GM20431 (cell line): Measurements from ENCODE around the gene TGDS.

Experiments
- in situ Hi-C: fragments of 300-500 bp; cut with MseI, MboI; formaldehyde crosslinking; loops from one replicate; pipeline ENCODE4 v1.15.0; 2020; ENCODE audit warnings: low sequenced_read_pairs; ENCODE audit not compliant: unreplicated experiment

TGDS gene

DNA sequence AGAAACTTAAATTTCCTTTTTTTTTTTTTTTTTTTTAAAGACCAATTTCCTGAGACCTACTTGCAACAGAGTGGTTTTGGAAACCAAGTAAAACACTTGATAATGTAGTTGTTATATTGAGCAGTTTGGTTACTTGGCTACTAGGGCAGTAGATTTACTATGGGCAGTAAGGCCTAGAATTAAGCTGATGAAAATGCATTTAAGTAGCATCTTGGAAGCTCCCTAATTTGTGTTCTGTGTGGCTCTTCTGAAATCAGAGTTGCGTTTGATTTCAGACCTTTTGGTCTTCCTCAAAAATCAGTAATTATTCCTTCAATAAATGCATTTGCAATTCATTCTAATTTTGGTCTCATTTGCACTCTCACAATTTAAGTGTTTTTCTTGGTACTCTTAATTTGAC is 6.5 kb upstream of the TGDS start:
- in situ Hi-C loops = loop anchor here (25.0 kb wide), 1 partner anchor 165 kb away; no protein-coding TSS in a partner anchor

DNA sequence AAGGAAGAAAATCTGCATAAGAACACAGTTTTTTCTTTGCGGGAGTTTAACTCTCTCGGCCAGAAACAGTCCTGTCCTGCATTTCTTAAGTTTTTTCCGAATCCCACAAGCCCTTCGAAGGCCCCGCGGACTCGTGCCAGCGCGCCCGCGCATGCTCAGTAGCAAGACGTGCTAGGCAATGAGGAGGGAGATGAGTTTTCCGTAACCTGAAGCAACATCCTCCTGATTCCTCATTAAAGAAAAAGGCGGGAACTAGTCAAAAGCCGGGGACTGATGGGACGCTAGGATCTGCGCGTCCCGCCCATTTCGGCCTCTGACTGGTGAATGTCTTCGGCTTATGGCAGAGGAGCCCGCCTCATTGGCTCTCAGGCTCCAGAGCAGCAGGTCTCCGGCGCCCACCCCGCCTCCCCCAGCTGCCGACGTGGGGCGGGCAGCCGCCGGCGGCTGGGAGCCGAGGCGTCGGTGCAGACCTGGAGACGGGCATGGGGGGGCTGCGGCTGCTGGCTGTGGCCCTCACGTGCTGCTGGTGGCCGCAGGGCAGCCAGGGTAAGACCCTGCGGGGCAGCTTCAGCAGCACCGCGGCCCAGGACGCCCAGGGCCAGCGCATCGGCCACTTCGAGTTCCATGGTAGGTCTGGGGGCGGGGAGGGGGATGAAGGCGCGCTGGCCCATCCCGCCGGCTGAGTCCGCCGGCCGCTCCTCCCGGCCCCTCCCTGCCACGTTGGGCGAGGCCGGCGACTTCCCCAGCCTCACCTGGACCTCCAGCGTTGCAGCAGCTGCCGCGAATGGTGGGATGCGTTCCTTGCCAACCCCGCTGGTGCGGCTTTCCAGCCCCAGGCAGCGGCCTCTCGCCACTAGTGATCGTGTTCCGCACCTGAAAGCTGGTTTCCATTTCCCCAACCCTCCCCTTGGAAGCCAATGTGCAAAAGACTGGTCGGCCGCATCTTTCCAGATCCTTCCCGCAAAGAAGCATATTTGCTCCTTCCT is 5.8 kb upstream of the TGDS start, which contains the start of gene GPR180:
GPR180 (plus strand) TSS at position 412 of the 986 bp plus-strand sequence; CDS start at position 483, 71 bp downstream.
- in situ Hi-C loops = loop anchor here (25.0 kb wide), 1 partner anchor 164 kb away; no protein-coding TSS in a partner anchor

DNA sequence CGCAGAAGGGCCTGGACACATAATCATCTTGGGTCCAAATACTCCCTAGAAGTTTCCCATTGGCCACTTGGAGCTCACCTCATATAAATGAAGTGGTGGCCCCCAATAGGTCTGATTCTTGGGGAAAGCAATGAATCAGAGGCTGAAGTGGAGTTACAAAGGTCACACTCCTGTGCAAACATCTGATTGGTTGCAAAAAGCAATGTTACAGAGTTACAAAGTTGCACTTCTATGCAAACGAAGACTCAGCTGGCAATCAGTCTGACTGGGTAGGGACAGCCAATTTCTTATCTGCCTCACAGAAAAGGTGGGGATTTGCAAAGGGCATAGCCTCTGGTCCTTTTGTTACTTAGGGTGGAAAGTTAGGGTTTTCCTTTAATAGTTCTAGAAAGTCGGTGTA is 3.9 kb upstream of the TGDS start:
- in situ Hi-C loops = loop anchor here (25.0 kb wide), 1 partner anchor 163 kb away; no protein-coding TSS in a partner anchor

DNA sequence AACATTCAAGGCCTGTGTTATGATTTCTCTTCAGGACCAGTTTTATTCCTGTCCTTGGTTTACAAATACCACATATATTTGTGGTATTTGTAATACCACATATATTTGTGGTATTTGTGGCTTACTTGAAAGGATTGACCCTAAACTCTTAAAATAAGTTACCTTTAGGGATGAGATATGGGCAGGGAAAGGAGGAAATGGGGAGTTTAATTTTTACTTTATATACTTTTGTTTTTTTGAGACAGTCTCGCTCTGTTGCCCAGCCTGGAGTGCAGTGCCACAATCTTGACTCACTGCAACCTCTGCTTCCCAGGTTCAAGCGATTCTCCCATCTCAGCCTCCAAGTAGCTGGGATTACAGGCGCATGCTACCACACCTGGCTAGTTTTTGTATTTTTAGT is 2.3 kb upstream of the TGDS start:
- in situ Hi-C loops = no loop called here

DNA sequence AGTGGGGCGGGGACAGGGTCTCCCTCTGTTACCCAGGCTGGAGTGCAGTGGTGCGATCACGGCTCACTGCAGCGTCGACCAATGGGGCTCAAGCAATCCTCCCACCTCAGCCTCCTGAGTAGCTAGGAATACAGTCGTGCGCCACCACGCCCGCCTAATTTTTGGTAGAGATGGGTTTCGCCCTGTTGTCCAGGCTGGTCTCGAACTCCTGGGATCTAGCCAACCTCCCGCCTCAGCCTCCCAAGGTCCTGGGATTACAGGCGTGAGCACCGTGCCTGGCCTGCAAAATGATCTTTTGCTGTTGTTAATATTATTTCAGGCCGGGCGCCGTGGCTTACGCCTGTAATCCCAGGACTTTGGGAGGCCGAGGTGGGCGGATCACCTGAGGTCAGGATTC is 621 bp upstream of the TGDS start:
- in situ Hi-C loops = no loop called here

DNA sequence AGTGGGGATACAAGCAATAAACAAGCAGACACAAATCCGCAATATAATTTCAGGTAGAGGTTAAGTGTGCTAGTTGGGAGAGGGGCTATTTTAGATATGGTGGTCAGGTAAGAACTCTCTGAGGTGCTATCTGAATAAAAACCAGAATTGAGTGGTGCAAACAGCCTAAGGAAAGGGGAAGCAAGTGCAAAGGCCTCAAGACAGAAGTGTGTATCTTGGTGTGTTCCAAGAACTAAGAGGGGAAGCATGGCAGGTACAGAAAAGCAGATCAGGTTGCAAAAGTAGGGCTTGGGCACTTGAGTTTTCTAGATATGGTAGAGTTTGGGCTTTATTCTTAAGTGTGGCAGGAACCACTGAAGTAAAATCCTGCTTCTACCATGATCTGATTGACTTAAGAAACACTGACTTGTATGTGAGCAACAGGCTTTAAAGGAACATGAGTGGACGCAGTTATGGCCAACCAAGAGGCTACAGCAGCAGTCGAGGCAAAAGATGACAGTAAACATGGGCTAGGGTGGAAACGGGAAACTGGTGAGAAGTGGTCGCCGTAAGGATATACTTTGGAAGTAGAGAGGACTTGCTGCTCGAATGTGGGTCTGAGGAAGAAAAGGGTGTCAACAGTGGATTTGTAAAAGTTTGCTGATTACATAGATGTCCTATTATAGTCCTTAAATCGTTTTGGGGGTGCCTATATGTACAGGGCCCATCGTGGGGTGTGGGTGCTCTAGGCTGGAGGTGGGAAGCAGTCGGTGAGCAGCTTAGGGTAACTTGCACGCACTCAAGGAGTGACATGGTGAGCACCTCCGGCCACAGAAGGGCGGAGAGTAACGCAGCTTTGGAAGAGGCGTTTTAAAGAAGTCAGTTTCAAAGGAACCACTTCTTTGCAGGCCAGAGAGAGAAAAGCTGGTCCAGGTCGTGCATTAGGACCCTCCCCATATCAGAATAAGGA is 677 bp downstream of the TGDS start:
- in situ Hi-C loops = no loop called here

GRCh38 chr13:94590744-94591143 is 5.2 kb downstream of the TGDS start:
- in situ Hi-C loops = no loop called here

- in situ Hi-C loops = no loop called here
Observed at GRCh38 chr13:94588541-94588940, 7.4 kb downstream of the TGDS start.

GRCh38 chr13:94586371-94586770 is 9.6 kb downstream of the TGDS start:
- in situ Hi-C loops = no loop called here

GRCh38 chr13:94585543-94586101 is 10.3 kb downstream of the TGDS start:
- in situ Hi-C loops = no loop called here

GRCh38 chr13:94583926-94584325 is 12.0 kb downstream of the TGDS start:
- in situ Hi-C loops = no loop called here

DNA sequence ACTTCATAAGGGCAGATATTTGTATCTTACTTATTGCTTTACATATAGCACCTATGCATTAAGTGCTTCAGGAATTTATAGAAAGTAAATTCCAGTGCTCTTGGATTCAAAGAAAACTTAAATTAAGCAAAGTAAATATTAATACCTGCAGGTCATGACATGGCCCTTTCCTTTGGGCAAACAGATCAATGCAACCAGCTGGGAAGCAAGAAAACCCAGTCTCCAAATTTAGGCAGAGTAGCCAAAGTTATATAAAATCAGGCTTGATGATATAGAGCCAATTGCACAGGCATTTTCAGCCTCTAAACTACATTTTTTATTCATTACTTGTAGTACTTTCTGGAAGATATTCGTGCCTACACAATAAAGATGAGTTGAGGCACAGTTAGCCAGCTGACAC is 16.9 kb downstream of the TGDS start:
- in situ Hi-C loops = no loop called here

- in situ Hi-C loops = no loop called here
Observed at GRCh38 chr13:94569615-94570014, 26.3 kb downstream of the TGDS start.

- in situ Hi-C loops = no loop called here
Observed at GRCh38 chr13:94568443-94568842, 27.5 kb downstream of the TGDS start.

GRCh38 chr13:94567581-94567980 is 28.4 kb downstream of the TGDS start:
- in situ Hi-C loops = no loop called here

GRCh38 chr13:94561126-94561525 is 34.8 kb downstream of the TGDS start:
- in situ Hi-C loops = no loop called here

- in situ Hi-C loops = no loop called here
Observed at GRCh38 chr13:94560116-94560515, 35.8 kb downstream of the TGDS start.

- in situ Hi-C loops = no loop called here
Observed at GRCh38 chr13:94559222-94559795, 36.6 kb downstream of the TGDS start.

DNA sequence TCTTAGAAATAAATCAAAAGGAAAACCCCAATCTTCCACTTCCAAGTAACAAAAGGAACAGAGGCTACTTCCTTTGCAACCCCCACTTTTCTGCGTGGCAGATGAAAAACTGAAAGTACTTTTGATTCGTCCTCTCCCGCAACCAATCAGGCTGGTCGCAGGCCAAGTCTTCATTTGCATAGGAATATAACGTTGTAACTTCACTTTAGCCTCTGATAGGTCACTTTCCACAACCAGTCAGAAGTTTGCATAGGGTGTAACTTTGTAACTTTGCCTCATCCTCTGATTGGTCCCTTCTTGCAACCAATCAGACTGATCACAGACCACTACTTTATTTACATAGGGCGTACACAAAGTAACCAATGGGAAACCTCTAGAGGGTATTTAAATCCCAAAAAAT is 37.2 kb downstream of the TGDS start:
- in situ Hi-C loops = no loop called here
